ENCODE data around the gene CNOT2. TPM values are rescaled to one million over a fixed set of nuclear protein-coding genes. Genes with fewer than 3 reads are reported as not detected.

The CNOT2 gene
- polyA plus RNA-seq, 1 donor (not counting 4 experiments of a cell fraction or from before 2014, with no cell fraction given): 85.3 TPM

- Histone ChIP-seq H3K4me2 (ENCODE audit: control insufficient read depth, extremely low read depth, insufficient read depth, low read depth, low read length) (no peak overlapping the region), H3K4me1 (ENCODE audit: control insufficient read depth, extremely low read depth, insufficient read depth, low read length) (peaks cover 6% of the 10 kb centered on the region), H3K79me2 (ENCODE audit: control insufficient read depth, insufficient read depth, low read length) (peaks cover 4% of the 10 kb centered on the region), H3K27ac (ENCODE audit: control insufficient read depth, insufficient read depth, low read length) (no peak overlapping the region), H3K9me3 (ENCODE audit: control insufficient read depth, low read depth, low read length) (no peaks in the 10 kb centered on the region), H3K4me3 (ENCODE audit: control insufficient read depth in 2 of 3, extremely low read depth in 1 of 3, insufficient read depth in 2 of 3, low read depth in 1 of 3, low read length in 3 of 3) (no peak overlapping the region), H3K27me3 (ENCODE audit: control insufficient read depth, extremely low read depth, insufficient read depth, low read length) (no peaks in the 10 kb centered on the region), H3K9ac (ENCODE audit: control insufficient read depth, extremely low read depth, insufficient read depth, low read length) (no peak overlapping the region), H2AFZ (ENCODE audit: control insufficient read depth, low read length) (no peak overlapping the region), H3K9me1 (ENCODE audit: control insufficient read depth, extremely low read depth, insufficient read depth, low read length) (no peaks in the 10 kb centered on the region), H3K36me3 (ENCODE audit: control insufficient read depth in 2 of 2, extremely low read depth in 1 of 2, insufficient read depth in 2 of 2, low read length in 2 of 2) (peaks cover 2 to 7% of the 10 kb centered on the region in 2 experiments), H4K20me1 (ENCODE audit: control insufficient read depth, extremely low read depth, insufficient read depth, low read length) (no peaks in the 10 kb centered on the region)
- FAIRE-seq (no peak), DNase-seq (ENCODE audit: low read depth, low spot score) (no peak)
- no peak for TF ChIP-seq EZH2 (IDR thresholded peaks at IDR 0.05; ENCODE audit: low read length)
- TF ChIP-seq, protein P1, sequence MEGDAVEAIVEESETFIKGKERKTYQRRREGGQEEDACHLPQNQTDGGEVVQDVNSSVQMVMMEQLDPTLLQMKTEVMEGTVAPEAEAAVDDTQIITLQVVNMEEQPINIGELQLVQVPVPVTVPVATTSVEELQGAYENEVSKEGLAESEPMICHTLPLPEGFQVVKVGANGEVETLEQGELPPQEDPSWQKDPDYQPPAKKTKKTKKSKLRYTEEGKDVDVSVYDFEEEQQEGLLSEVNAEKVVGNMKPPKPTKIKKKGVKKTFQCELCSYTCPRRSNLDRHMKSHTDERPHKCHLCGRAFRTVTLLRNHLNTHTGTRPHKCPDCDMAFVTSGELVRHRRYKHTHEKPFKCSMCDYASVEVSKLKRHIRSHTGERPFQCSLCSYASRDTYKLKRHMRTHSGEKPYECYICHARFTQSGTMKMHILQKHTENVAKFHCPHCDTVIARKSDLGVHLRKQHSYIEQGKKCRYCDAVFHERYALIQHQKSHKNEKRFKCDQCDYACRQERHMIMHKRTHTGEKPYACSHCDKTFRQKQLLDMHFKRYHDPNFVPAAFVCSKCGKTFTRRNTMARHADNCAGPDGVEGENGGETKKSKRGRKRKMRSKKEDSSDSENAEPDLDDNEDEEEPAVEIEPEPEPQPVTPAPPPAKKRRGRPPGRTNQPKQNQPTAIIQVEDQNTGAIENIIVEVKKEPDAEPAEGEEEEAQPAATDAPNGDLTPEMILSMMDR (optimal IDR thresholded peaks at IDR 0.05 in 1 of 3, IDR thresholded peaks at IDR 0.05 in 1 of 3, conservative IDR thresholded peaks at IDR 0.05 in 1 of 3; ENCODE audit: extremely low read depth in 1 of 3, insufficient read depth in 2 of 3, low read length in 3 of 3): no peak
- dilution Hi-C loops (cut with MboI; ENCODE audit: extremely low pct_ligation_motif_present, low sequenced_read_pairs): no loop called here
These were observed 6.2 kb upstream of the CNOT2 start for GRCh38 chr12:70236990-70237389.

- dilution Hi-C loops (cut with MboI; ENCODE audit: extremely low pct_ligation_motif_present, low sequenced_read_pairs): no loop called here
- no peak for TF ChIP-seq EZH2 (IDR thresholded peaks at IDR 0.05; ENCODE audit: low read length)
- TF ChIP-seq, protein P1 (optimal IDR thresholded peaks at IDR 0.05 in 1 of 3, IDR thresholded peaks at IDR 0.05 in 1 of 3, conservative IDR thresholded peaks at IDR 0.05 in 1 of 3; ENCODE audit: extremely low read depth in 1 of 3, insufficient read depth in 2 of 3, low read length in 3 of 3): no peak
- Histone ChIP-seq H2AFZ (ENCODE audit: control insufficient read depth, low read length) (no peak overlapping the region), H3K9me1 (ENCODE audit: control insufficient read depth, extremely low read depth, insufficient read depth, low read length) (no peaks in the 10 kb centered on the region), H3K79me2 (ENCODE audit: control insufficient read depth, insufficient read depth, low read length) (peaks cover 26% of the 10 kb centered on the region), H3K27me3 (ENCODE audit: control insufficient read depth, extremely low read depth, insufficient read depth, low read length) (no peaks in the 10 kb centered on the region), H3K9me3 (ENCODE audit: control insufficient read depth, low read depth, low read length) (no peaks in the 10 kb centered on the region), H3K4me2 (ENCODE audit: control insufficient read depth, extremely low read depth, insufficient read depth, low read depth, low read length) (no peak overlapping the region), H3K4me3 (ENCODE audit: control insufficient read depth in 2 of 3, extremely low read depth in 1 of 3, insufficient read depth in 2 of 3, low read depth in 1 of 3, low read length in 3 of 3) (no peak overlapping the region), H3K27ac (ENCODE audit: control insufficient read depth, insufficient read depth, low read length) (no peak overlapping the region), H3K36me3 (ENCODE audit: control insufficient read depth in 2 of 2, extremely low read depth in 1 of 2, insufficient read depth in 2 of 2, low read length in 2 of 2) (peaks cover 2 to 7% of the 10 kb centered on the region in 2 experiments), H3K4me1 (ENCODE audit: control insufficient read depth, extremely low read depth, insufficient read depth, low read length) (peaks cover 18% of the 10 kb centered on the region), H4K20me1 (ENCODE audit: control insufficient read depth, extremely low read depth, insufficient read depth, low read length) (no peaks in the 10 kb centered on the region), H3K9ac (ENCODE audit: control insufficient read depth, extremely low read depth, insufficient read depth, low read length) (no peak overlapping the region)
- DNase-seq (ENCODE audit: low read depth, low spot score) (no peak), FAIRE-seq (no peak)
These were observed 2.6 kb upstream of the CNOT2 start for GRCh38 chr12:70240673-70241072.
